PC-9 (cell line): ENCODE results near the gene DYSF. TPM values are rescaled to one million over a fixed set of nuclear protein-coding genes. Genes with fewer than 3 reads are reported as not detected.

Source experiments
- BruUV-seq: library from RNA; stranded (reverse); fragments of 400-500 nt; replicated peaks from 2 replicates; lab custom pipeline; 2021; lab: Mats Ljungman, UMichigan
- CTCF ChIA-PET: fragments of 300-600 bp; sonication (Branson Sonifier 250); formaldehyde crosslinking; loops from one replicate; lab custom pipeline; 2022; ENCODE audit warnings: antibody characterized with exemption; lab: Charles Lee
- POLR2A ChIA-PET: fragments of 300-600 bp; sonication (Branson Sonifier 250); formaldehyde crosslinking; loops from one replicate; lab custom pipeline; 2022; ENCODE audit warnings: antibody characterized with exemption; ENCODE audit not compliant: unreplicated experiment; lab: Charles Lee
- DNase-seq, 2 experiments: peaks; one replicate each; pipeline versions ENCODE4 v3.0.0 to v3.0.0-alpha.2; 2015 to 2022; ENCODE audit warnings: mixed read lengths in 1 of 2
- H2AFZ ChIP-seq: fragments of 200-600 bp; sonication (generic); 2 replicates; pipeline ENCODE4 v1.8.1; 2017; ENCODE audit warnings: antibody characterized with exemption
- H3F3A ChIP-seq: fragments of 200-600 bp; sonication (generic); 2 replicates; pipeline ENCODE4 v1.8.1; 2017; ENCODE audit warnings: antibody characterized with exemption, mild to moderate bottlenecking, low read depth; ENCODE audit not compliant: insufficient read depth
- H3K27ac ChIP-seq: fragments of 200-600 bp; sonication (generic); 2 replicates; pipeline ENCODE4 v1.6.1; 2016; ENCODE audit warnings: mixed run types
- H3K27me3 ChIP-seq: fragments of 200-600 bp; sonication (generic); 2 replicates; pipeline ENCODE4 v1.6.1; 2016; ENCODE audit warnings: low read depth, mixed run types; ENCODE audit not compliant: insufficient read depth
- H3K36me3 ChIP-seq: fragments of 200-600 bp; sonication (generic); 2 replicates; pipeline ENCODE4 v1.6.1; 2016; ENCODE audit warnings: low read depth, mixed run types
- H3K4me1 ChIP-seq: fragments of 200-600 bp; sonication (generic); replicated peaks from 2 replicates; pipeline ENCODE4 v1.6.1; 2016; ENCODE audit warnings: mixed run types; ENCODE audit not compliant: insufficient read depth
- H3K4me2 ChIP-seq: fragments of 200-600 bp; sonication (generic); 2 replicates; pipeline ENCODE4 v1.6.1; 2017; ENCODE audit warnings: mixed run types
- H3K4me3 ChIP-seq: fragments of 200-600 bp; sonication (generic); 2 replicates; pipeline ENCODE4 v1.6.1; 2016; ENCODE audit warnings: mixed run types
- H3K79me2 ChIP-seq: fragments of 200-600 bp; sonication (generic); 2 replicates; pipeline ENCODE4 v1.6.1; 2017; ENCODE audit warnings: low read depth, mixed run types
- H3K9me2 ChIP-seq: fragments of 200-600 bp; sonication (generic); 2 replicates; pipeline ENCODE4 v1.8.1; 2017; ENCODE audit warnings: mild to moderate bottlenecking; ENCODE audit not compliant: insufficient read depth
- H3K9me3 ChIP-seq: fragments of 200-600 bp; sonication (generic); 2 replicates; pipeline ENCODE4 v1.8.1; 2016; ENCODE audit warnings: low read depth; ENCODE audit not compliant: insufficient read depth
- H4K20me1 ChIP-seq: fragments of 200-600 bp; sonication (generic); 2 replicates; pipeline ENCODE4 v1.8.1; 2017; ENCODE audit not compliant: insufficient read depth
- EZH2 ChIP-seq: fragments of 200-600 bp; sonication (generic); IDR thresholded peaks from 2 replicates; pipeline ENCODE4 v1.8.0; 2017; ENCODE audit warnings: antibody characterized with exemption, low read depth
- intact Hi-C: fragments of 100-400 bp; cut with micrococcal nuclease; formaldehyde crosslinking; loops from one replicate; pipeline ENCODE4 v1.10.0; 2022; ENCODE audit not compliant: unreplicated experiment
- total RNA-seq: library from RNA; stranded (reverse); gene quantifications from 2 replicates; pipeline ENCODE4 v1.2.3, GENCODE V29; 2021
- TF ChIP-seq, protein P1 (sequence below): fragments of 200-600 bp; sonication (generic); conservative IDR thresholded peaks from 2 replicates; pipeline ENCODE4 v1.6.1; 2017; ENCODE audit warnings: mixed run types, antibody characterized with exemption, mild to moderate bottlenecking, moderate library complexity

The DYSF gene
- total RNA-seq, 1 experiment from 2014 or later = 12.2 TPM

GRCh38 chr2:71477231-71477691, 23.9 kb downstream of the DYSF start:
- CTCF ChIA-PET = no interaction called here
- H3K9me2 ChIP-seq = no peaks in the 10 kb centered on the region
- H3K4me3 ChIP-seq = no peak overlapping the region
- BruUV-seq = no TSS peak
- intact Hi-C loops = no loop called here
- H3F3A ChIP-seq = peaks cover 13% of the 10 kb centered on the region
- no peaks in the 10 kb centered on the region for H3K79me2 ChIP-seq
- H3K27me3 ChIP-seq = no peaks in the 10 kb centered on the region
- H4K20me1 ChIP-seq = no peaks in the 10 kb centered on the region
- no peaks in the 10 kb centered on the region for H3K9me3 ChIP-seq
- H3K36me3 ChIP-seq = no peaks in the 10 kb centered on the region
- POLR2A ChIA-PET = no interaction called here
- peaks cover 15% of the 10 kb centered on the region for H3K4me1 ChIP-seq
- TF ChIP-seq, protein P1, sequence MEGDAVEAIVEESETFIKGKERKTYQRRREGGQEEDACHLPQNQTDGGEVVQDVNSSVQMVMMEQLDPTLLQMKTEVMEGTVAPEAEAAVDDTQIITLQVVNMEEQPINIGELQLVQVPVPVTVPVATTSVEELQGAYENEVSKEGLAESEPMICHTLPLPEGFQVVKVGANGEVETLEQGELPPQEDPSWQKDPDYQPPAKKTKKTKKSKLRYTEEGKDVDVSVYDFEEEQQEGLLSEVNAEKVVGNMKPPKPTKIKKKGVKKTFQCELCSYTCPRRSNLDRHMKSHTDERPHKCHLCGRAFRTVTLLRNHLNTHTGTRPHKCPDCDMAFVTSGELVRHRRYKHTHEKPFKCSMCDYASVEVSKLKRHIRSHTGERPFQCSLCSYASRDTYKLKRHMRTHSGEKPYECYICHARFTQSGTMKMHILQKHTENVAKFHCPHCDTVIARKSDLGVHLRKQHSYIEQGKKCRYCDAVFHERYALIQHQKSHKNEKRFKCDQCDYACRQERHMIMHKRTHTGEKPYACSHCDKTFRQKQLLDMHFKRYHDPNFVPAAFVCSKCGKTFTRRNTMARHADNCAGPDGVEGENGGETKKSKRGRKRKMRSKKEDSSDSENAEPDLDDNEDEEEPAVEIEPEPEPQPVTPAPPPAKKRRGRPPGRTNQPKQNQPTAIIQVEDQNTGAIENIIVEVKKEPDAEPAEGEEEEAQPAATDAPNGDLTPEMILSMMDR = no peak
- TF ChIP-seq EZH2 = no peak
- H3K27ac ChIP-seq = 0 out of 2 replicates have a peak overlapping the region, but pooled peaks have one; percentile 16
- 0 out of 2 replicates have a peak overlapping the region, but pooled peaks have one; percentile 8 for H3K4me2 ChIP-seq
- no peak overlapping the region for H2AFZ ChIP-seq
- DNase-seq = peak in 1 of 2 experiments; percentile 62

GRCh38 chr2:71478806-71479205, 25.4 kb downstream of the DYSF start:
- no peak overlapping the region for H3K4me3 ChIP-seq
- ChIA-PET POLR2A (no interaction called here), CTCF (no interaction called here)
- H4K20me1 ChIP-seq = no peaks in the 10 kb centered on the region
- H3K27me3 ChIP-seq = no peaks in the 10 kb centered on the region
- H3F3A ChIP-seq = peaks cover 13% of the 10 kb centered on the region
- no peaks in the 10 kb centered on the region for H3K36me3 ChIP-seq
- H3K79me2 ChIP-seq = no peaks in the 10 kb centered on the region
- no peak for DNase-seq
- no peak overlapping the region for H3K4me2 ChIP-seq
- H3K9me3 ChIP-seq = no peaks in the 10 kb centered on the region
- no peak overlapping the region for H2AFZ ChIP-seq
- TF ChIP-seq EZH2 = no peak
- TF ChIP-seq, protein P1 = no peak
- H3K9me2 ChIP-seq = no peaks in the 10 kb centered on the region
- intact Hi-C loops = no loop called here
- peaks cover 15% of the 10 kb centered on the region for H3K4me1 ChIP-seq
- H3K27ac ChIP-seq = no peak overlapping the region
- no TSS peak for BruUV-seq

DNA sequence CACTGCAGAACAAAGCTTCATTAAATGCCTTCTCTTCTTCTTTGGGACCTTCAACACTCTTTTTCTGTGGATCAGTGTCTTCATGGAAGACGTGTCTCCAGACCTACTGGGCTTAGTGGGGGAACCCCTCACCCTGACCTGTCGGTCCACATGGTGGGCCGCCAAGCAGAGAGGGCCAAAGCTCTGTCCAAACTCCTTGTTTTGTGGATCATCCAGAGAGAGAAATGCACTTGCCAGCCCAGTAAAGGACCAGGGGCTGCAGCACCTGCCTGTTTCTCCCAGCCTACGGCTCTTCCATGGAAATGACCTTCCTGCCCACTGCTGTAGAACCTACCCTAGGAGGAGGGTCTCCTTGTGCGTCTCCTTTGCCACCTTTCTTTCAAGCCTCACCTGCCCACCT, 25.9 kb downstream of the DYSF start:
- peak in 1 of 2 experiments; percentile 10 for DNase-seq
- Histone ChIP-seq H3K36me3 (no peaks in the 10 kb centered on the region), H3K79me2 (no peaks in the 10 kb centered on the region), H3K4me3 (no peak overlapping the region), H3K4me1 (peaks cover 11% of the 10 kb centered on the region), H2AFZ (no peak overlapping the region), H3K4me2 (no peak overlapping the region), H3K27ac (no peak overlapping the region), H4K20me1 (no peaks in the 10 kb centered on the region), H3K9me2 (no peaks in the 10 kb centered on the region), H3K9me3 (no peaks in the 10 kb centered on the region), H3F3A (peaks cover 13% of the 10 kb centered on the region), H3K27me3 (no peaks in the 10 kb centered on the region)
- intact Hi-C loops = no loop called here
- no peak for TF ChIP-seq EZH2
- TF ChIP-seq, protein P1 = no peak
- ChIA-PET CTCF (no interaction called here), POLR2A (no interaction called here)
- BruUV-seq = no TSS peak
